Upper lobe of right lung (tissue), 1 donor: ENCODE measurements around the gene HJV. TPM values are rescaled to one million over a fixed set of nuclear protein-coding genes. Genes with fewer than 3 reads are reported as not detected.
A peak's percentile ranks its signal among the peaks of the same experiment; 100 is the strongest.

ENCODE experiments used
- ATAC-seq: fragments of 200-7000 bp; cut with Tn5 transposase; one replicate; pipeline ENCODE4 v1.9.1; 2020; ENCODE audit warnings: mild to moderate bottlenecking, moderate library complexity
- DNase-seq: peaks from one replicate; pipeline ENCODE4 v3.0.0-alpha.2; 2020
- H3K27ac ChIP-seq: fragments of 200-600 bp; one replicate; pipeline ENCODE4 v1.8.0; 2022
- H3K27me3 ChIP-seq: fragments of 200-600 bp; one replicate; pipeline ENCODE4 v1.8.0; 2022; ENCODE audit warnings: mild to moderate bottlenecking
- H3K36me3 ChIP-seq: fragments of 200-600 bp; one replicate; pipeline ENCODE4 v1.8.0; 2022
- H3K4me1 ChIP-seq: fragments of 200-600 bp; one replicate; pipeline ENCODE4 v1.8.0; 2022
- H3K4me3 ChIP-seq: fragments of 200-600 bp; one replicate; pipeline ENCODE4 v1.8.0; 2022; ENCODE audit warnings: mild to moderate bottlenecking
- H3K9me3 ChIP-seq: fragments of 200-600 bp; one replicate; pipeline ENCODE4 v1.8.0; 2022
- intact Hi-C: fragments of 100-400 bp; cut with DNase I; formaldehyde crosslinking; loops from one replicate; pipeline ENCODE4 v1.11.0; 2022
- total RNA-seq: library from RNA; stranded (reverse); fragmentation: NEBNext Ultra II Directional; extraction: Animal tissue kit (Norgen Biotek cat#: 25700); gene quantifications from one replicate; pipeline ENCODE4 v1.2.1, GENCODE V29; 2021
- TF ChIP-seq, protein P1 (sequence below): fragments of 200-600 bp; IDR thresholded peaks from one replicate; pipeline ENCODE4 v1.8.0; 2022; ENCODE audit warnings: antibody characterized with exemption
- donor health status: DM: no; HTN: yes; CAD: no; lungs with severe emphysema.

HJV gene
- total RNA-seq, 1 donor from 2014 or later, result not detected

DNA sequence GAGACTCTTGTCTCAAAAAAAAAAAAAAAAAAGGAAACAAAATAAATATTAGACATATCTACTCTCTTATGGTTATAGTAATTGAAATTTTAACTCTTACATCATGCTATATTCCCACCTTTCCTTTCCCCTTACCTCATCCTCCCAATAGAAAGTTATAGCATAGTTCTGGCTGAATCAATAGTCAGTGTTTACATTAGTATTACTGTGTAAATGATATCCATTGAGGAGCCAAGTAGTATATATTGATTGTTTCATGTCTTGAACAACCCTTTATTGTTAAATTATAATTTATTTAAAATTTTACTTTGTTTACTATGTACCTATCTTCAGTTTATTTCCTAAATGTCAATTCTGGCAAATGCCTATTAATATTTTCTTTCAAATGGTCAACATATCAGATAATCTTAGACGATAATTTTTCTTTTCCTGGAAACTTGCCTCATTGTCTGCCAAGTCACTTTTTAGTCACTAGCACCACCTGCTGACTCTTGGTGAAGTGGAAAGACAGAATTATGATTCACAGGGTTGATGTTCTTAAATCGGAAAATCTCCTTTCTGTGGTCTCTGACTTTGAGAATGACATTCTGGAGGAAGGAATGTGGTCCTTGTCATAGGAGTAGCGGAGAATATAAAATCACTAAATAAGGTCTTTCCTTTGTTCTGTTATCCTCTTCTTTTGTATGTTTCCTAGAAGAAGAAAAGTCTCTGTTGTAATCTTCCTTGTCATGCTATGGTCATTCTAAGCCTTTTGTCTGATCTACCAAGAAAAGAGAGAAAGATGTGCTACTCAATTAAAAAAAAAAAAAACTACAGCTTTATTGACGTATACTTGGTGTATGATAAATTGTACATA is 8.6 kb downstream of the HJV start:
- ATAC-seq, result peak; percentile 68
- no peak overlapping the region for H3K4me3 ChIP-seq
- no peaks in the 10 kb centered on the region for H3K36me3 ChIP-seq
- no peaks in the 10 kb centered on the region for H3K27me3 ChIP-seq
- TF ChIP-seq, protein P1, sequence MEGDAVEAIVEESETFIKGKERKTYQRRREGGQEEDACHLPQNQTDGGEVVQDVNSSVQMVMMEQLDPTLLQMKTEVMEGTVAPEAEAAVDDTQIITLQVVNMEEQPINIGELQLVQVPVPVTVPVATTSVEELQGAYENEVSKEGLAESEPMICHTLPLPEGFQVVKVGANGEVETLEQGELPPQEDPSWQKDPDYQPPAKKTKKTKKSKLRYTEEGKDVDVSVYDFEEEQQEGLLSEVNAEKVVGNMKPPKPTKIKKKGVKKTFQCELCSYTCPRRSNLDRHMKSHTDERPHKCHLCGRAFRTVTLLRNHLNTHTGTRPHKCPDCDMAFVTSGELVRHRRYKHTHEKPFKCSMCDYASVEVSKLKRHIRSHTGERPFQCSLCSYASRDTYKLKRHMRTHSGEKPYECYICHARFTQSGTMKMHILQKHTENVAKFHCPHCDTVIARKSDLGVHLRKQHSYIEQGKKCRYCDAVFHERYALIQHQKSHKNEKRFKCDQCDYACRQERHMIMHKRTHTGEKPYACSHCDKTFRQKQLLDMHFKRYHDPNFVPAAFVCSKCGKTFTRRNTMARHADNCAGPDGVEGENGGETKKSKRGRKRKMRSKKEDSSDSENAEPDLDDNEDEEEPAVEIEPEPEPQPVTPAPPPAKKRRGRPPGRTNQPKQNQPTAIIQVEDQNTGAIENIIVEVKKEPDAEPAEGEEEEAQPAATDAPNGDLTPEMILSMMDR, result peak; percentile 79
- intact Hi-C loops, result loop anchor here (5.0 to 10.0 kb wide), 3 partner anchors 36 to 158 kb away; partner anchors contain the start of gene PIAS3
- H3K27ac ChIP-seq, result no peak overlapping the region
- no peak for DNase-seq
- no peaks in the 10 kb centered on the region for H3K9me3 ChIP-seq
- H3K4me1 ChIP-seq, result peaks cover 18% of the 10 kb centered on the region

DNA sequence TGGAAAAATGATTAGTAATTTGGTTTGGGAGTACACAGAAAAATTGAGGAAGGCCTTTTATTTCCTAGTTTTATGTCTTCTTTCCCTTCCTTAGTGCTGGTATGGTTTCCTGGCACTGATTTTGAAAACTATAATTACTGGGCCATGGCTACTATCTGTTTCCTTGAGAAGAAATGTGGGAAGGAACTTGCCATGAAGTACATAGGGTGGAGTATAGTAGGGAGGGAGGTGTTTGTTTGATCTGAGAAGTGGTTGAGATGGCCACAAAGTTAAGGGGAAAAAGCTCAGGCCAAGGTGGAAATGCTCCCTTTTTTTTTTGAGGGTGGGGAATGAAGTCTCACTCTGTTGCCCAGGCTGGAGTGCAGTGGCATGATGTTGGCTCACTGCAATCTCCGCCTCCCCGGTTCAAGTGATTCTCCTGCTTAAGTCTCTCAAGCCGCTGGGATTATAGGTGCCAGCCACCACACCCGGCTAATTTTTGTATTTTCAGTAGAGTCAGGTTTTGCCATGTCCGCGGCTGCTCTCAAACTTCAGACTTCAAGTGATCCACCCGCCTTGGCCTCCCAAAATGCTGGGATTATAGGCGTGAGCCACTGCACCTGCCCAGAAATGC is 11.3 kb downstream of the HJV start:
- DNase-seq, result peak; percentile 72
- no peaks in the 10 kb centered on the region for H3K27me3 ChIP-seq
- no peak overlapping the region for H3K4me3 ChIP-seq
- no peaks in the 10 kb centered on the region for H3K36me3 ChIP-seq
- TF ChIP-seq, protein P1, result no peak
- no peaks in the 10 kb centered on the region for H3K9me3 ChIP-seq
- peaks cover 39% of the 10 kb centered on the region for H3K4me1 ChIP-seq
- peak; percentile 78 for ATAC-seq
- intact Hi-C loops, result loop anchor here (5.0 to 10.0 kb wide), 3 partner anchors 33 to 155 kb away; partner anchors contain the start of gene PIAS3
- H3K27ac ChIP-seq, result peak overlapping the region; percentile 75

DNA sequence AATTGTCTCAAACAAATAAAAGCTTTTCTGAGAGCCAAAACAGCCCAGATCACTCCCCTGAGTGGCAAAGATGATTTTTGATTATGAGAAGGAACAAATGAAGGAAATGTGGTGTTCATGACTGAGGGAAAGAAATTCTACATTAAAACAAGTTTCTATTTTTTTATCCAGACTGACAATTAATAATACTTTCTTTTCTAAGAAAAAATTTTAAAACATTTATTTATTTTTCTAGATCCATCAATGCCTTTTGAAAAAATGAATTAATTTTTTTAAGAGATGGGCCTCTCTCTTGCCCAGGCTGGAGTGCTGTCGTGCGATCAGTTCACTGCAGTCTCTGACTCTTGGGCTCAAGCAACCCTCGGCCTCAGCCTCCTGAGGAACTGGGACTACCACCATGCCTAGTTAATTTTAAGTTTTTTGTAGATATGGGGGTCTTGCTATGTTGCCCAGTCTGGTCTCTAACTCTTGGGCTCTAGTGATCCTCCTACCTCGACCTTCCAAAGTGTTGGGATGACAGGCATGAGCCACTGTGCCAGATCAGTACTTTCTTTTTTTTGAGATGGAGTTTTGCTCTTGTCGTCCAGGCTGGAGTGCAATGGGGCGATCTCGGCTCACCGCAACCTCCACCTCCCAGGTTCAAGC is 13.9 kb downstream of the HJV start:
- DNase-seq, result no peak
- ATAC-seq, result no peak
- intact Hi-C loops, result no loop called here
- Histone ChIP-seq H3K4me1 (peaks cover 39% of the 10 kb centered on the region), H3K9me3 (no peaks in the 10 kb centered on the region), H3K36me3 (no peaks in the 10 kb centered on the region), H3K27ac (peak overlapping the region; percentile 91), H3K4me3 (no peak overlapping the region), H3K27me3 (no peaks in the 10 kb centered on the region)
- TF ChIP-seq, protein P1, result no peak

DNA sequence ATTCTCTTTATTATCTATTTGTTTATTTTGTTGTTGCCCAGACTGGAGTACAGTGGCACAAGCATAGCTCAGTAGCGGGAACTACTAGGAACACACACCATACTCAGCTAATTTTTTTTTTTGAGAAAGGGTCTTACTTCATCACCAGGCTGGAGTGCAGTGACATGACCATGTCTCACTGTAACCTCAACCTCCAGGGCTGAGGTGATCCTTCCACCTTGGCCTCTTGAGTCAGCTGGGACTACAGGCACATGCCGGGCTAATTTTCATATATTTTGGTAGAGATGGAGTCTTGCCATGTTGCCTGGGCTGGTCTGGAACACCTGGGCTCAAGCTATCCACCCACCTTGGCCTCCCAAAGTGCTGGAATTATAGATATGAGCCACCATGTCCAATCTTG is 19.8 kb downstream of the HJV start:
- DNase-seq (no peak), ATAC-seq (no peak)
- H3K36me3 ChIP-seq, result no peaks in the 10 kb centered on the region
- H3K4me1 ChIP-seq, result peaks cover 51% of the 10 kb centered on the region
- peak overlapping the region; percentile 71 for H3K27ac ChIP-seq
- TF ChIP-seq, protein P1, result no peak
- intact Hi-C loops, result no loop called here
- H3K4me3 ChIP-seq, result no peak overlapping the region
- no peaks in the 10 kb centered on the region for H3K9me3 ChIP-seq
- no peaks in the 10 kb centered on the region for H3K27me3 ChIP-seq

DNA sequence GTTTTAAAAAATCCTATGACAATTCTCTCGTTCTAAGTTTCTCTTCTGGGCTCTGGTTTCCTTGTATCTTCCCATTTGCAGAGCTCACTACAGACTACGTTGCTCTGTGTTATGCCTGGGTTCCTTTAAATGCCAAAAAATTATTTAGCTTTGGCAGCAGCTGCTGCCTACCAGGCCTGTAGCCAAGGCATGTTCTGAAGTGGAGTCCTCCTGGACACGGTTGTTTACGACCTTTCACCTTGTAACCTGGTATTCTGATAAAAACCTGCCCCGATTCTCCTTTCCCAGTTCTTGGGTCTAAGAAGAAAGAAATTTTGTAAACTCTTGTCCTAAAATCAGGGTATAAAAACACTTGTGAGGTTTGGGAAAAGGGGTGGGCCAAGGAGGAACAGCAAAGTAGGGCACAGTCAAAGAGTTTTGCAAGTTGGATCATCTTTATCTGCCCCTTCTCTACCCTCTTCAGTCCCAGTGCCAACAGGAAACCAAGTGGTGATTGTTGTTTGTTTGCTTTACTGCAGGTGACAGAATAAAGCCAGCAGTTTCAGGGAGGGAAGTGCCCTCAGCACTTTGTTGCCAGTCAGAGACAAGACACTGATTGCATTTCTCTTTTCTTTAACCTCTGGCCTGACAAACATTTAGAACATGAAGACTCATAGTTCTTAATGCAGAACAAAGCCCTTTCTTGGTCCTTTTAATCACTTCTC is 22.1 kb downstream of the HJV start:
- Histone ChIP-seq H3K27me3 (no peaks in the 10 kb centered on the region), H3K9me3 (no peaks in the 10 kb centered on the region), H3K36me3 (peaks cover 12% of the 10 kb centered on the region), H3K4me1 (peaks cover 37% of the 10 kb centered on the region), H3K27ac (peak overlapping the region; percentile 99), H3K4me3 (peak overlapping the region; percentile 92)
- TF ChIP-seq, protein P1, result no peak
- no peak for DNase-seq
- intact Hi-C loops, result no loop called here
- ATAC-seq, result peak; percentile 12
